Measurements from ENCODE around the gene FOXF1. TPM values are rescaled to one million over a fixed set of nuclear protein-coding genes. Genes with fewer than 3 reads are reported as not detected.

FOXF1 gene
- polyA plus RNA-seq, 3 donors: not detected

DNA sequence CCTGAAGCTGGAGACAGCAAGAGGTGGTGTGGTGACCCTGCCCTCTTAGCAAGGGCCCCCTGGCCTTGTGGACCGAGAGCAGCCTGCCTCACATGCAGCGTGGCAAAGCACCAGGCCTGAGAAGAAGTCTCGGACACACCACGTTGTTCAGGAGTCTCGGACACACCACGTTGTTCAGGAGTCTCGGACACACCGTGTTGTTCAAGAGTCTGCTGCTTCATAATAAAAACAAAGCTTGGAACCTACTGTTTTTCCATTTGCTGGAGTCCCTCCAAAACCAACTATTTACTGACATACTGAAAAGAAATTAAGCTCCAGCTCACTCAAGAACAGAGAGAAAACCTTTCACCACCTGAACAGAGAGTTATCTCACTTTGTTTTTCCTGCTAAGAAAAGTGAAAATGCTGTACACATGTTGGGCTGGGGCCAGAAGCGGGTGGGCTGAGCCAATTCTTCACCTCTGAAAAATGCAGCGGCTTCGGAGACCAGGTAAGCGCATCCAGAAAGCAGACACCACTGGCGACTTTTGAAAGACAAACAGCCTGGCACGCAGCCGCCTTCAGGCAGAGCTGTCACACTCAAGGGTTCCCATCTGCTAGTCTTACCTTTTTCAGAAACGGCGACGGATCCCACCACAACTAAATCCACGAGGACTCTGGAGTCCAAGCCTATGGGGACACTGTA is 35.8 kb downstream of the FOXF1 start:
- Histone ChIP-seq H3K9ac (ENCODE audit: insufficient read depth, low read length, poor library complexity, severe bottlenecking) (no peak overlapping the region), H3K4me2 (replicated peaks; ENCODE audit: extremely low read depth, low read length, poor library complexity, severe bottlenecking) (no peak overlapping the region), H3K27me3 (ENCODE audit: control insufficient read depth in 2 of 2, insufficient read depth in 2 of 2, low read length in 2 of 2) (no peaks in the 10 kb centered on the region), H2AFZ (ENCODE audit: insufficient read depth, low read depth, low read length, poor library complexity, severe bottlenecking) (no peak overlapping the region), H4K20me1 (ENCODE audit: insufficient read depth, low read length) (no peaks in the 10 kb centered on the region), H3K27ac (ENCODE audit: low read depth in 1 of 2, low read length in 2 of 2) (no peak overlapping the region), H3K36me3 (replicated peaks in 1 of 2; ENCODE audit: control insufficient read depth in 1 of 2, insufficient read depth in 2 of 2, low read length in 2 of 2) (peaks cover 67 to 99% of the 10 kb centered on the region in 2 donors), H3K9me3 (replicated peaks in 1 of 2; ENCODE audit: control insufficient read depth in 1 of 2, insufficient read depth in 1 of 2, low read length in 2 of 2) (no peaks in the 10 kb centered on the region), H3K4me3 (replicated peaks in 1 of 3; ENCODE audit: low read depth in 2 of 3, low read length in 3 of 3) (no peak overlapping the region), H3K4me1 (ENCODE audit: control insufficient read depth in 1 of 2, insufficient read depth in 2 of 2, low read length in 2 of 2) (no peaks in the 10 kb centered on the region), H3K79me2 (ENCODE audit: insufficient read depth, low read length) (no peaks in the 10 kb centered on the region)
- no peak for DNase-seq
- 97% methylated on average over 18 of the region's 19 CpGs for WGBS (ENCODE audit: insufficient coverage)
- Mint-ChIP-seq H3K9me3 (no peaks in the 10 kb centered on the region), H3K36me3 (peaks cover 79 to 83% of the 10 kb centered on the region in 2 donors), H3K4me3 (no peak overlapping the region), H3K27ac (no peak overlapping the region), H3K4me1 (no peaks in the 10 kb centered on the region), H3K27me3 (ENCODE audit: low read depth in 3 of 3) (peaks cover 0 to 2% (median 0%) of the 10 kb centered on the region in 3 donors)
- TF ChIP-seq, protein P1, sequence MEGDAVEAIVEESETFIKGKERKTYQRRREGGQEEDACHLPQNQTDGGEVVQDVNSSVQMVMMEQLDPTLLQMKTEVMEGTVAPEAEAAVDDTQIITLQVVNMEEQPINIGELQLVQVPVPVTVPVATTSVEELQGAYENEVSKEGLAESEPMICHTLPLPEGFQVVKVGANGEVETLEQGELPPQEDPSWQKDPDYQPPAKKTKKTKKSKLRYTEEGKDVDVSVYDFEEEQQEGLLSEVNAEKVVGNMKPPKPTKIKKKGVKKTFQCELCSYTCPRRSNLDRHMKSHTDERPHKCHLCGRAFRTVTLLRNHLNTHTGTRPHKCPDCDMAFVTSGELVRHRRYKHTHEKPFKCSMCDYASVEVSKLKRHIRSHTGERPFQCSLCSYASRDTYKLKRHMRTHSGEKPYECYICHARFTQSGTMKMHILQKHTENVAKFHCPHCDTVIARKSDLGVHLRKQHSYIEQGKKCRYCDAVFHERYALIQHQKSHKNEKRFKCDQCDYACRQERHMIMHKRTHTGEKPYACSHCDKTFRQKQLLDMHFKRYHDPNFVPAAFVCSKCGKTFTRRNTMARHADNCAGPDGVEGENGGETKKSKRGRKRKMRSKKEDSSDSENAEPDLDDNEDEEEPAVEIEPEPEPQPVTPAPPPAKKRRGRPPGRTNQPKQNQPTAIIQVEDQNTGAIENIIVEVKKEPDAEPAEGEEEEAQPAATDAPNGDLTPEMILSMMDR (IDR thresholded peaks at IDR 0.05): no peak
- intact Hi-C loops (cut with micrococcal nuclease): no loop called here

DNA sequence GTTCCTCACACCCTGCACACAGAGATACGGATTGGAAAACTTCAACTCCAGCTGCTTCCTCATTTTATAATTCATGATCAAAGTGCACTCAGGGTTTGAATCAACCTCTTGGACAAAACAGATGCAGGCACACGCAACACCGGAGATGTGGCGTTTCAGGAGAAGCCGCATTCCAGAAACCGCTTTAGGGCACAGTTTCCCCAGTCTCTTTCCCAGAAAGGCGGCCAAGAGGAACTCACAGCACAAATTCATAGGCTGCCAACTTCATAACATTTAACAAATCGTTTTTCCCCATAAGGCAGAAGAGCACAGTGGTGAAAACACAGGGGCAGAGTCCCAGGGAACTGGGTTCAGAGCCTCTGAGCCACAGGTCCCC is 36.3 kb downstream of the FOXF1 start:
- no peak overlapping the region for H3K4me3 ChIP-seq (replicated peaks in 1 of 3; ENCODE audit: low read depth in 2 of 3, low read length in 3 of 3)
- H3K4me1 ChIP-seq (ENCODE audit: control insufficient read depth in 1 of 2, insufficient read depth in 2 of 2, low read length in 2 of 2): no peaks in the 10 kb centered on the region
- intact Hi-C loops (cut with micrococcal nuclease): no loop called here
- H3K36me3 Mint-ChIP-seq: peaks cover 79 to 83% of the 10 kb centered on the region in 2 donors
- no peaks in the 10 kb centered on the region for H3K9me3 Mint-ChIP-seq
- no peak overlapping the region for H2AFZ ChIP-seq (ENCODE audit: insufficient read depth, low read depth, low read length, poor library complexity, severe bottlenecking)
- H3K9me3 ChIP-seq (replicated peaks in 1 of 2; ENCODE audit: control insufficient read depth in 1 of 2, insufficient read depth in 1 of 2, low read length in 2 of 2): no peaks in the 10 kb centered on the region
- H3K4me2 ChIP-seq (replicated peaks; ENCODE audit: extremely low read depth, low read length, poor library complexity, severe bottlenecking): no peak overlapping the region
- H3K27me3 ChIP-seq (ENCODE audit: control insufficient read depth in 2 of 2, insufficient read depth in 2 of 2, low read length in 2 of 2): no peaks in the 10 kb centered on the region
- H3K9ac ChIP-seq (ENCODE audit: insufficient read depth, low read length, poor library complexity, severe bottlenecking): no peak overlapping the region
- H3K4me3 Mint-ChIP-seq: no peak overlapping the region
- no peaks in the 10 kb centered on the region for H4K20me1 ChIP-seq (ENCODE audit: insufficient read depth, low read length)
- H3K36me3 ChIP-seq (replicated peaks in 1 of 2; ENCODE audit: control insufficient read depth in 1 of 2, insufficient read depth in 2 of 2, low read length in 2 of 2): peaks cover 63 to 99% of the 10 kb centered on the region in 2 donors
- 92% methylated on average over 7 of the region's 8 CpGs for WGBS (ENCODE audit: insufficient coverage)
- no peaks in the 10 kb centered on the region for H3K4me1 Mint-ChIP-seq
- peaks cover 0 to 2% (median 0%) of the 10 kb centered on the region in 3 donors for H3K27me3 Mint-ChIP-seq (ENCODE audit: low read depth in 3 of 3)
- TF ChIP-seq, protein P1 (IDR thresholded peaks at IDR 0.05): no peak
- H3K27ac ChIP-seq (ENCODE audit: low read depth in 1 of 2, low read length in 2 of 2): no peak overlapping the region
- no peak overlapping the region for H3K27ac Mint-ChIP-seq
- no peak for DNase-seq
- no peaks in the 10 kb centered on the region for H3K79me2 ChIP-seq (ENCODE audit: insufficient read depth, low read length)
